Brain microvascular endothelial cell (primary cell): ENCODE results near the gene FBXW5.
A peak's percentile ranks its signal among the peaks of the same experiment; 100 is the strongest.

Source experiments
- DNase-seq: peaks from one replicate; pipeline ENCODE4 v3.0.0-alpha.2; 2020
- H3K27ac ChIP-seq: fragments of 250-450 bp; sonication (Bioruptor Pico); 2 replicates; pipeline ENCODE4 v1.5.1; 2020; ENCODE audit warnings: mild to moderate bottlenecking, moderate library complexity
- H3K27me3 ChIP-seq: fragments of 250-450 bp; sonication (Bioruptor Pico); replicated peaks from 2 replicates; pipeline ENCODE4 v1.5.1; 2020; ENCODE audit warnings: mild to moderate bottlenecking
- H3K36me3 ChIP-seq: fragments of 250-450 bp; sonication (Bioruptor Pico); replicated peaks from 2 replicates; pipeline ENCODE4 v1.5.1; 2020; ENCODE audit warnings: mild to moderate bottlenecking
- H3K4me3 ChIP-seq: 2 replicates; pipeline ENCODE4 v1.5.1; 2011; ENCODE audit warnings: low read depth, mild to moderate bottlenecking, control low read depth, low read length, moderate library complexity
- CTCF ChIP-seq: IDR thresholded peaks from 2 replicates; pipeline ENCODE4 v1.5.1; 2011; ENCODE audit warnings: low read depth, mild to moderate bottlenecking, moderate library complexity, low read length, control low read depth, inconsistent platforms; ENCODE audit errors: missing control alignments
- in situ Hi-C: cut with HindIII; loops from 2 replicates; pipeline ENCODE4 v1.10.0; 2017; ENCODE audit warnings: low sequenced_read_pairs, low pct_ligation_motif_present

Gene FBXW5

GRCh38 chr9:136949817-136950655 is 5.5 kb upstream of the FBXW5 start:
- TF ChIP-seq CTCF: no peak
- in situ Hi-C loops: loop anchor here (25.0 kb wide), 1 partner anchor 87 kb away; the partner anchor contains the start of genes ABCA2, FUT7 and NPDC1
- Histone ChIP-seq H3K27me3 (no peaks in the 10 kb centered on the region), H3K4me3 (peak overlapping the region; percentile 53), H3K27ac (no peak overlapping the region), H3K36me3 (no peaks in the 10 kb centered on the region)
- peak; percentile 81 for DNase-seq

- H3K27me3 ChIP-seq: no peaks in the 10 kb centered on the region
- no peak overlapping the region for H3K27ac ChIP-seq
- in situ Hi-C loops: loop anchor here (25.0 kb wide), 1 partner anchor 88 kb away; the partner anchor contains the start of genes ABCA2, FUT7 and NPDC1
- TF ChIP-seq CTCF: no peak
- no peaks in the 10 kb centered on the region for H3K36me3 ChIP-seq
- DNase-seq: no peak
- peak overlapping the region; percentile 53 for H3K4me3 ChIP-seq
Observed at GRCh38 chr9:136949239-136949816, 4.8 kb upstream of the FBXW5 start.

GRCh38 chr9:136947955-136948510 is 3.5 kb upstream of the FBXW5 start:
- DNase-seq: no peak
- H3K27ac ChIP-seq: no peak overlapping the region
- TF ChIP-seq CTCF: peak; percentile 68

GRCh38 chr9:136947028-136947891 is 2.7 kb upstream of the FBXW5 start:
- Histone ChIP-seq H3K4me3 (no peak overlapping the region), H3K27ac (no peak overlapping the region), H3K36me3 (peaks cover 11% of the 10 kb centered on the region), H3K27me3 (no peaks in the 10 kb centered on the region)
- in situ Hi-C loops: loop anchor here (25.0 kb wide), 1 partner anchor 90 kb away; the partner anchor contains the start of genes ABCA2, FUT7 and NPDC1
- no peak for TF ChIP-seq CTCF
- DNase-seq: no peak

More at GRCh38 chr9:136947955-136948510, 3.5 kb upstream of the FBXW5 start:
- H3K27me3 ChIP-seq: no peaks in the 10 kb centered on the region
- H3K4me3 ChIP-seq: no peak overlapping the region
- in situ Hi-C loops: loop anchor here (25.0 kb wide), 1 partner anchor 89 kb away; the partner anchor contains the start of genes ABCA2, FUT7 and NPDC1
- peaks cover 3% of the 10 kb centered on the region for H3K36me3 ChIP-seq
